Astrocyte of the hippocampus (primary cell): Measurements from ENCODE around the gene SPIRE2.

Experiments used
- DNase-seq: peaks from one replicate; pipeline ENCODE4 v3.0.0; 2011; ENCODE audit warnings: low read depth, low spot score

SPIRE2 gene

GRCh38 chr16:89895482-89896250, 67.4 kb downstream of the SPIRE2 start:
- no peak for DNase-seq

- DNase-seq = no peak
These were observed 68.9 kb downstream of the SPIRE2 start for GRCh38 chr16:89897204-89897603.

- DNase-seq = no peak
These were observed 70.1 kb downstream of the SPIRE2 start for GRCh38 chr16:89898201-89898967.

- DNase-seq = no peak
These were observed 71.7 kb downstream of the SPIRE2 start for GRCh38 chr16:89899879-89900481.

GRCh38 chr16:89900885-89901284, 72.6 kb downstream of the SPIRE2 start:
- DNase-seq = no peak

- no peak for DNase-seq
These were observed 74.7 kb downstream of the SPIRE2 start for GRCh38 chr16:89902980-89903379.

- DNase-seq = no peak
These were observed 75.7 kb downstream of the SPIRE2 start for GRCh38 chr16:89903908-89904515.

- DNase-seq = no peak
These were observed 76.6 kb downstream of the SPIRE2 start for GRCh38 chr16:89904606-89905510.

- no peak for DNase-seq
These were observed 77.3 kb downstream of the SPIRE2 start for GRCh38 chr16:89905511-89906139.

- no peak for DNase-seq
These were observed 78.1 kb downstream of the SPIRE2 start for GRCh38 chr16:89906140-89907025.

- DNase-seq = no peak
These were observed 79.0 kb downstream of the SPIRE2 start for GRCh38 chr16:89907055-89907814.

GRCh38 chr16:89908236-89908635, 80.0 kb downstream of the SPIRE2 start:
- no peak for DNase-seq

- DNase-seq = peak; percentile 90
These were observed 81.8 kb downstream of the SPIRE2 start for GRCh38 chr16:89909777-89910716.

GRCh38 chr16:89910717-89911354, 82.6 kb downstream of the SPIRE2 start:
- no peak for DNase-seq

- DNase-seq = no peak
These were observed 83.1 kb downstream of the SPIRE2 start for GRCh38 chr16:89911375-89911774.

- no peak for DNase-seq
These were observed 83.9 kb downstream of the SPIRE2 start for GRCh38 chr16:89912143-89912542.

- DNase-seq = no peak
These were observed 84.4 kb downstream of the SPIRE2 start for GRCh38 chr16:89912627-89913026.
